Stimulated activated CD8-positive, alpha-beta memory T cell treated with anti-CD3 and anti-CD28 coated beads, Interleukin-12 subunit alpha, Interleukin-12 subunit beta, amount 100 ng/mL, for 24 hours (primary cell): Measurements from ENCODE around the gene NEK7.
"Not testable (repeated sequence)": the region's sequence is repeated elsewhere in the genome, so short reads cannot be mapped to it uniquely, and the experiment has no call there.

Source experiments
- DNase-seq: peaks from one replicate; pipeline ENCODE4 v3.0.0-alpha.2; 2020; ENCODE audit errors: extremely low read depth

NEK7 gene

GRCh38 chr1:198205016-198205684, 48.4 kb downstream of the NEK7 start:
- no peak for DNase-seq

- DNase-seq = no peak
Observed at GRCh38 chr1:198206292-198206691, 49.5 kb downstream of the NEK7 start.

- no peak for DNase-seq
Observed at GRCh38 chr1:198211696-198212095, 54.9 kb downstream of the NEK7 start.

GRCh38 chr1:198212126-198212525, 55.3 kb downstream of the NEK7 start:
- no peak for DNase-seq

- no peak for DNase-seq
Observed at GRCh38 chr1:198212675-198213074, 55.9 kb downstream of the NEK7 start.

GRCh38 chr1:198214924-198215323, 58.1 kb downstream of the NEK7 start:
- no peak for DNase-seq

- DNase-seq = no peak
Observed at GRCh38 chr1:198220428-198220827, 63.6 kb downstream of the NEK7 start.

- not testable (repeated sequence) for DNase-seq
Observed at GRCh38 chr1:198227010-198227409, 70.2 kb downstream of the NEK7 start.

GRCh38 chr1:198227454-198227853, 70.7 kb downstream of the NEK7 start:
- DNase-seq = not testable (repeated sequence)

GRCh38 chr1:198228925-198229324, 72.1 kb downstream of the NEK7 start:
- no peak for DNase-seq

GRCh38 chr1:198231779-198232178, 75.0 kb downstream of the NEK7 start:
- DNase-seq = no peak

GRCh38 chr1:198232378-198232777, 75.6 kb downstream of the NEK7 start:
- no peak for DNase-seq

- DNase-seq = no peak
Observed at GRCh38 chr1:198232940-198233675, 76.3 kb downstream of the NEK7 start.

GRCh38 chr1:198234520-198235251, 77.9 kb downstream of the NEK7 start:
- no peak for DNase-seq

GRCh38 chr1:198238121-198238520, 81.3 kb downstream of the NEK7 start:
- no peak for DNase-seq

GRCh38 chr1:198241553-198241952, 84.8 kb downstream of the NEK7 start:
- no peak for DNase-seq

GRCh38 chr1:198244772-198245171, 88.0 kb downstream of the NEK7 start:
- DNase-seq = no peak

GRCh38 chr1:198245379-198245778, 88.6 kb downstream of the NEK7 start:
- no peak for DNase-seq

- DNase-seq = no peak
Observed at GRCh38 chr1:198246337-198246736, 89.5 kb downstream of the NEK7 start.

GRCh38 chr1:198253259-198253658, 96.5 kb downstream of the NEK7 start:
- no peak for DNase-seq

GRCh38 chr1:198253668-198254067, 96.9 kb downstream of the NEK7 start:
- DNase-seq = no peak

GRCh38 chr1:198254521-198254920, 97.7 kb downstream of the NEK7 start:
- no peak for DNase-seq

GRCh38 chr1:198254948-198255347, 98.2 kb downstream of the NEK7 start:
- no peak for DNase-seq
